Loucy (cell line): ENCODE results near the gene ICE1.

Experiments
- H2AFZ ChIP-seq: fragments of 200-600 bp; sonication (generic); 2 replicates; pipeline ENCODE4 v1.6.0; 2016; ENCODE audit warnings: antibody characterized with exemption, mild to moderate bottlenecking, low read length, moderate library complexity
- H3F3A ChIP-seq: fragments of 200-600 bp; 2 replicates; pipeline ENCODE4 v1.6.0; 2016; ENCODE audit warnings: antibody characterized with exemption, low read depth, mild to moderate bottlenecking
- H3K27me3 ChIP-seq: fragments of 200-600 bp; sonication (generic); 2 replicates; pipeline ENCODE4 v1.6.1; 2014; ENCODE audit warnings: low read length, mild to moderate bottlenecking; ENCODE audit not compliant: insufficient read depth, poor library complexity, severe bottlenecking
- H3K36me3 ChIP-seq: fragments of 200-600 bp; sonication (generic); 2 replicates; pipeline ENCODE4 v1.6.1; 2016; ENCODE audit warnings: low read length; ENCODE audit not compliant: insufficient read depth
- H3K4me1 ChIP-seq: fragments of 200-600 bp; sonication (generic); 2 replicates; pipeline ENCODE4 v1.5.1; 2014; ENCODE audit warnings: low read length, mild to moderate bottlenecking; ENCODE audit not compliant: insufficient read depth, poor library complexity, severe bottlenecking
- H3K4me2 ChIP-seq: fragments of 200-600 bp; sonication (generic); 2 replicates; pipeline ENCODE4 v1.6.0; 2014; ENCODE audit warnings: antibody characterized with exemption, low read length, low read depth, mild to moderate bottlenecking; ENCODE audit not compliant: poor library complexity, severe bottlenecking
- H3K4me3 ChIP-seq: fragments of 200-600 bp; sonication (generic); 2 replicates; pipeline ENCODE4 v1.5.1; 2014; ENCODE audit warnings: low read length, mild to moderate bottlenecking, mixed read lengths; ENCODE audit not compliant: poor library complexity, severe bottlenecking
- H3K79me2 ChIP-seq: fragments of 200-600 bp; sonication (generic); 2 replicates; pipeline ENCODE4 v1.6.1; 2014; ENCODE audit warnings: low read length; ENCODE audit not compliant: insufficient read depth
- H3K9ac ChIP-seq: fragments of 200-600 bp; sonication (generic); 2 replicates; pipeline ENCODE4 v1.6.0; 2014; ENCODE audit warnings: mild to moderate bottlenecking, low read depth, low read length, moderate library complexity; ENCODE audit not compliant: poor library complexity, severe bottlenecking
- H3K9me2 ChIP-seq: fragments of 200-600 bp; sonication (generic); replicated peaks from 2 replicates; pipeline ENCODE4 v1.6.1; 2016; ENCODE audit warnings: low read depth, low read length, mixed read lengths
- H3K9me3 ChIP-seq: fragments of 200-600 bp; sonication (generic); 2 replicates; pipeline ENCODE4 v1.6.1; 2014; ENCODE audit warnings: mild to moderate bottlenecking, antibody characterized with exemption, low read length, low read depth; ENCODE audit not compliant: insufficient read depth
- H4K20me1 ChIP-seq: fragments of 200-600 bp; sonication (generic); 2 replicates; pipeline ENCODE4 v1.6.0; 2014; ENCODE audit warnings: antibody characterized with exemption, low read length, mild to moderate bottlenecking; ENCODE audit not compliant: insufficient read depth, poor library complexity, severe bottlenecking
- CTCF ChIP-seq: fragments of 200-600 bp; sonication (generic); conservative IDR thresholded peaks from 2 replicates; pipeline ENCODE4 v1.5.1; 2014; ENCODE audit warnings: mild to moderate bottlenecking, antibody characterized with exemption, low read length
- EZH2phosphoT487 ChIP-seq: fragments of 200-600 bp; IDR thresholded peaks from 2 replicates; pipeline ENCODE4 v1.6.1; 2018; ENCODE audit warnings: antibody characterized with exemption, mild to moderate bottlenecking, moderate library complexity, borderline replicate concordance

The ICE1 gene

GRCh38 chr5:5403741-5404140 is 18.7 kb upstream of the ICE1 start:
- H3F3A ChIP-seq = no peaks in the 10 kb centered on the region
- no peaks in the 10 kb centered on the region for H3K36me3 ChIP-seq
- H3K9me3 ChIP-seq = peaks cover 1% of the 10 kb centered on the region; the same call in 1 of the 2 replicates
- no peaks in the 10 kb centered on the region for H4K20me1 ChIP-seq
- no peaks in the 10 kb centered on the region for H3K79me2 ChIP-seq
- H3K9ac ChIP-seq = no peak overlapping the region
- H3K4me2 ChIP-seq = no peak overlapping the region
- TF ChIP-seq EZH2phosphoT487 = no peak
- TF ChIP-seq CTCF = no peak
- no peaks in the 10 kb centered on the region for H3K27me3 ChIP-seq
- H3K4me1 ChIP-seq = no peaks in the 10 kb centered on the region
- H3K9me2 ChIP-seq = no peaks in the 10 kb centered on the region
- no peak overlapping the region for H3K4me3 ChIP-seq
- no peak overlapping the region for H2AFZ ChIP-seq

GRCh38 chr5:5404381-5404780 is 18.1 kb upstream of the ICE1 start:
- Histone ChIP-seq H3F3A (no peaks in the 10 kb centered on the region), H3K36me3 (no peaks in the 10 kb centered on the region), H3K9ac (no peak overlapping the region), H2AFZ (no peak overlapping the region), H3K4me1 (no peaks in the 10 kb centered on the region), H3K27me3 (no peaks in the 10 kb centered on the region), H3K9me2 (no peaks in the 10 kb centered on the region), H3K4me2 (no peak overlapping the region), H3K9me3 (peaks cover 8% of the 10 kb centered on the region; the same call in 1 of the 2 replicates), H3K79me2 (no peaks in the 10 kb centered on the region), H3K4me3 (no peak overlapping the region), H4K20me1 (no peaks in the 10 kb centered on the region)
- TF ChIP-seq EZH2phosphoT487 = no peak
- no peak for TF ChIP-seq CTCF

GRCh38 chr5:5405441-5405840 is 17.0 kb upstream of the ICE1 start:
- no peak overlapping the region for H3K9ac ChIP-seq
- no peaks in the 10 kb centered on the region for H4K20me1 ChIP-seq
- H3K9me3 ChIP-seq = peaks cover 12% of the 10 kb centered on the region; the same call in 1 of the 2 replicates
- H3K36me3 ChIP-seq = no peaks in the 10 kb centered on the region
- TF ChIP-seq EZH2phosphoT487 (no peak), CTCF (no peak)
- H3K4me1 ChIP-seq = no peaks in the 10 kb centered on the region
- H3K27me3 ChIP-seq = no peaks in the 10 kb centered on the region
- no peaks in the 10 kb centered on the region for H3K9me2 ChIP-seq
- no peak overlapping the region for H3K4me2 ChIP-seq
- H3F3A ChIP-seq = no peaks in the 10 kb centered on the region
- H3K79me2 ChIP-seq = no peaks in the 10 kb centered on the region
- no peak overlapping the region for H3K4me3 ChIP-seq
- H2AFZ ChIP-seq = no peak overlapping the region
